Stimulated activated CD4-positive, alpha-beta T cell treated with anti-CD3 and anti-CD28 coated beads, Interleukin-15, amount 100 ng/mL, for 1 hour (primary cell): Measurements from ENCODE around the gene SKIC3.

Experiments used
- DNase-seq, 2 donors: peaks; one replicate each; pipeline ENCODE4 v3.0.0-alpha.2; 2020; ENCODE audit warnings: low read depth in 1 of 2, low spot score in 1 of 2

Gene SKIC3

GRCh38 chr5:95554647-95555548 lies at the start of gene SKIC3, which contains the start of gene ARSK:
Gene SKIC3 (minus strand): TSS chr5:95554977. CDS start chr5:95547150, 7,827 bp downstream.
Gene ARSK (plus strand): TSS chr5:95555101. CDS start chr5:95555279, 178 bp downstream.
- peak; percentile 79 to 81 for DNase-seq

- DNase-seq = no peak
These were observed 45.8 kb upstream of the SKIC3 start for GRCh38 chr5:95600557-95600956.

GRCh38 chr5:95599252-95599651 lies 44.5 kb upstream of the SKIC3 start:
- no peak for DNase-seq

- DNase-seq = no peak
These were observed 40.6 kb upstream of the SKIC3 start for GRCh38 chr5:95595289-95595931.

- DNase-seq = no peak
These were observed 36.7 kb upstream of the SKIC3 start for GRCh38 chr5:95591490-95591901.

- no peak for DNase-seq
These were observed 36.1 kb upstream of the SKIC3 start for GRCh38 chr5:95590880-95591279.

- DNase-seq = no peak
These were observed 29.2 kb upstream of the SKIC3 start for GRCh38 chr5:95583992-95584391.

GRCh38 chr5:95581576-95581975 lies 26.8 kb upstream of the SKIC3 start:
- no peak for DNase-seq

GRCh38 chr5:95572016-95572415 lies 17.2 kb upstream of the SKIC3 start:
- no peak for DNase-seq

- no peak for DNase-seq
These were observed 10.6 kb upstream of the SKIC3 start for GRCh38 chr5:95565280-95565920.

- DNase-seq = no peak
These were observed 9.7 kb upstream of the SKIC3 start for GRCh38 chr5:95564450-95564849.

- no peak for DNase-seq
These were observed 8.6 kb upstream of the SKIC3 start for GRCh38 chr5:95563367-95563766.

- DNase-seq = no peak
These were observed 7.5 kb upstream of the SKIC3 start for GRCh38 chr5:95562282-95562681.

- no peak for DNase-seq
These were observed 3.1 kb upstream of the SKIC3 start for GRCh38 chr5:95557841-95558240.

GRCh38 chr5:95555553-95555952 lies 776 bp upstream of the SKIC3 start:
- DNase-seq = no peak

- DNase-seq = no peak
These were observed 488 bp downstream of the SKIC3 start for GRCh38 chr5:95554331-95554646.

GRCh38 chr5:95549030-95549429 lies 5.7 kb downstream of the SKIC3 start:
- no peak for DNase-seq

GRCh38 chr5:95543017-95543705 lies 11.6 kb downstream of the SKIC3 start:
- no peak for DNase-seq

GRCh38 chr5:95537501-95537900 lies 17.3 kb downstream of the SKIC3 start:
- DNase-seq = no peak

- no peak for DNase-seq
These were observed 21.0 kb downstream of the SKIC3 start for GRCh38 chr5:95533761-95534160.

GRCh38 chr5:95533106-95533505 lies 21.7 kb downstream of the SKIC3 start:
- DNase-seq = no peak
